Liver (tissue), 9 donors: Measurements from ENCODE around the gene NLK. TPM values are rescaled to one million over a fixed set of nuclear protein-coding genes. Genes with fewer than 3 reads are reported as not detected.
A peak's percentile ranks its signal among the peaks of the same experiment; 100 is the strongest.

Source experiments
- DNase-seq: peaks from one replicate; pipeline ENCODE4 v3.0.0-alpha.2; 2017; ENCODE audit warnings: low spot score
- H3K27ac ChIP-seq, 2 donors: one replicate each; pipeline ENCODE4 v1.7.0; 2013; ENCODE audit warnings: inconsistent platforms in 2 of 2, low read length in 2 of 2, control low read depth in 1 of 2, low read depth in 1 of 2, mild to moderate bottlenecking in 1 of 2
- H3K27me3 ChIP-seq, 4 donors: one replicate each; pipeline versions ENCODE4 v1.6.1 to v1.7.0; 2013; ENCODE audit warnings: low read length in 3 of 4, inconsistent platforms in 1 of 4, mild to moderate bottlenecking in 1 of 4, moderate library complexity in 1 of 4; ENCODE audit not compliant: control insufficient read depth in 4 of 4, insufficient read depth in 4 of 4
- H3K36me3 ChIP-seq, 4 donors: one replicate each; pipeline versions ENCODE4 v1.6.1 to v1.7.0; 2013; ENCODE audit warnings: low read length in 3 of 4, mild to moderate bottlenecking in 3 of 4, low read depth in 1 of 4, moderate library complexity in 1 of 4; ENCODE audit not compliant: control insufficient read depth in 4 of 4, insufficient read depth in 3 of 4
- H3K4me1 ChIP-seq, 4 donors: one replicate each; pipeline versions ENCODE4 v1.6.1 to v1.7.0; 2013; ENCODE audit warnings: low read length in 3 of 4, mild to moderate bottlenecking in 3 of 4, moderate library complexity in 1 of 4; ENCODE audit not compliant: control insufficient read depth in 4 of 4, insufficient read depth in 4 of 4
- H3K4me3 ChIP-seq, 3 donors: one replicate each; pipeline versions ENCODE4 v1.6.1 to v1.7.0; 2013; ENCODE audit warnings: low read length in 3 of 3, control low read depth in 1 of 3, low read depth in 1 of 3, mild to moderate bottlenecking in 1 of 3
- H3K9ac ChIP-seq, 2 donors: one replicate each; pipeline ENCODE4 v1.7.0; 2013; ENCODE audit warnings: low read length in 2 of 2, mild to moderate bottlenecking in 2 of 2, moderate library complexity in 2 of 2, control low read depth in 1 of 2, low read depth in 1 of 2
- H3K9me3 ChIP-seq, 4 donors: one replicate each; pipeline versions ENCODE4 v1.6.1 to v1.7.0; 2013; ENCODE audit warnings: low read length in 3 of 4; ENCODE audit not compliant: control insufficient read depth in 4 of 4
- EGR1 ChIP-seq, 2 donors: IDR thresholded peaks; 2 replicates each; pipeline ENCODE4 v1.6.1; 2016 to 2018; ENCODE audit warnings: antibody characterized with exemption in 2 of 2, low read depth in 2 of 2
- FOXA1 ChIP-seq: IDR thresholded peaks from 2 replicates; pipeline ENCODE4 v1.6.1; 2016; ENCODE audit warnings: antibody characterized with exemption
- FOXA2 ChIP-seq: IDR thresholded peaks from 2 replicates; pipeline ENCODE4 v1.6.1; 2016; ENCODE audit warnings: antibody characterized with exemption
- GABPA ChIP-seq, 2 donors: IDR thresholded peaks in 1 of 2; conservative IDR thresholded peaks in 1 of 2; 2 replicates each; pipeline ENCODE4 v1.6.1; 2016; ENCODE audit warnings: antibody characterized with exemption in 2 of 2, mild to moderate bottlenecking in 1 of 2, moderate library complexity in 1 of 2
- HNF4A ChIP-seq, 2 donors: conservative IDR thresholded peaks; 2 replicates each; pipeline ENCODE4 v1.6.1; 2016; ENCODE audit warnings: antibody characterized with exemption in 2 of 2, mild to moderate bottlenecking in 2 of 2
- HNF4G ChIP-seq: IDR thresholded peaks from 2 replicates; pipeline ENCODE4 v1.6.1; 2016; ENCODE audit warnings: antibody characterized with exemption
- JUND ChIP-seq, 2 donors: IDR thresholded peaks; 2 replicates each; pipeline ENCODE4 v1.6.1; 2016; ENCODE audit warnings: antibody characterized with exemption in 2 of 2
- NR2F2 ChIP-seq: IDR thresholded peaks from 2 replicates; pipeline ENCODE4 v1.6.1; 2016; ENCODE audit warnings: antibody characterized with exemption
- RAD21 ChIP-seq, 2 donors: IDR thresholded peaks; 2 replicates each; pipeline ENCODE4 v1.6.1; 2016; ENCODE audit warnings: antibody characterized with exemption in 2 of 2, mild to moderate bottlenecking in 2 of 2
- RXRA ChIP-seq, 2 donors: IDR thresholded peaks; 2 replicates each; pipeline ENCODE4 v1.6.1; 2017 to 2018; ENCODE audit warnings: antibody characterized with exemption in 2 of 2, mild to moderate bottlenecking in 1 of 2
- SP1 ChIP-seq: IDR thresholded peaks from 2 replicates; pipeline ENCODE4 v1.6.1; 2018; ENCODE audit warnings: antibody characterized with exemption, mild to moderate bottlenecking
- TAF1 ChIP-seq: conservative IDR thresholded peaks from 2 replicates; pipeline ENCODE4 v1.6.1; 2016; ENCODE audit warnings: antibody characterized with exemption, mild to moderate bottlenecking
- YY1 ChIP-seq: IDR thresholded peaks from 2 replicates; pipeline ENCODE4 v1.6.1; 2016; ENCODE audit warnings: antibody characterized with exemption, mild to moderate bottlenecking
- WGBS: extraction: QIAGEN DNeasy Blood & Tissue Kit; methylation state at CpG from one replicate; pipeline ENCODE4 v1.1.7; 2013; 5-methylcytosine and 5-hydroxymethylcytosine counted together
- polyA plus RNA-seq, 2 donors: library from polyadenylated mRNA; stranded (reverse) in 1 of 2; unstranded in 1 of 2; fragments of 200-250 nt in 1 of 2; fragments of >200 nt in 1 of 2; fragmentation: Nextera tagmentation in 1 of 2; extraction: Ambion mirVana in 1 of 2; gene quantifications; one replicate each; pipeline versions ENCODE4 v1.2.1 to v1.2.3, GENCODE V29; 2013 to 2015
- total RNA-seq, 2 donors: library from RNA; depleted of rRNA; stranded (reverse); fragments of >200 nt; gene quantifications; one replicate each; pipeline ENCODE4 v1.2.3, GENCODE V29; 2014
- TF ChIP-seq, protein P1 (sequence below): IDR thresholded peaks from 2 replicates; pipeline ENCODE4 v1.6.1; 2016; ENCODE audit warnings: antibody characterized with exemption
- TF ChIP-seq, protein P2 (sequence below): IDR thresholded peaks from 2 replicates; pipeline ENCODE4 v1.6.1; 2016; ENCODE audit warnings: antibody characterized with exemption
- TF ChIP-seq, protein P3 (sequence below): IDR thresholded peaks from 2 replicates; pipeline ENCODE4 v1.6.1; 2016; ENCODE audit warnings: antibody characterized with exemption, mild to moderate bottlenecking
- TF ChIP-seq, protein P4 (sequence below): IDR thresholded peaks from 2 replicates; pipeline ENCODE4 v1.6.1; 2016; ENCODE audit warnings: antibody characterized with exemption
- TF ChIP-seq, protein P5 (sequence below): fragments of 150-350 bp; IDR thresholded peaks from 2 replicates; pipeline ENCODE4 v1.5.1; 2017; ENCODE audit warnings: improper control_type of control experiment, low read depth, low read length; ENCODE audit not compliant: missing input control
- donor health status: healthy.
- donor health status: healthy.
- donor health status: healthy.
- donor health status: healthy.
- donor health status: healthy.

NLK gene
- total and polyA plus RNA-seq, 4 donors, result 4.4 to 17.4 (median 9.2) TPM

DNA sequence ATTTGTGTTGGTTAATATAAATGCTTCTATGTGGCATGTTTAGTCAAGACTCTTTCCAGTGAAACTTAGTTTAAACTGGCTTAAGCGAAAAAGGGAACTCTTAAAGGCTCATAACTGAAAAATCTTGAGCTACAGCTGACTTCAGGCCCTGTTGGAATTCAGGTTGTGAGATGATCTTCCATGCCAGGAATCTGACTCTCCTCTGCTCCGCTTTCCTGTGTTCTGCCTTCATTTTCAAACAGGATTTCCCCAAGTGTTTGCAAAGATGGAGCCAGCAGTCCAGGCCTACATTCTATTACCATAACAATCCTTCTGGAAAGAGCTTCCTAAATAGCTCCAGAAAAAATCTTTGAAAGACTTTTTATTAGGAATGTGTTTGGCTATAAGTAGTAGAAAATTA is 134.9 kb downstream of the NLK start (continued):
- TF ChIP-seq, protein P1, sequence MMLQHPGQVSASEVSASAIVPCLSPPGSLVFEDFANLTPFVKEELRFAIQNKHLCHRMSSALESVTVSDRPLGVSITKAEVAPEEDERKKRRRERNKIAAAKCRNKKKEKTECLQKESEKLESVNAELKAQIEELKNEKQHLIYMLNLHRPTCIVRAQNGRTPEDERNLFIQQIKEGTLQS, result no peak
- TF ChIP-seq FOXA1 (no peak), RAD21 (IDR thresholded peaks at IDR 0.05) (no peak), YY1 (no peak), GABPA (IDR thresholded peaks at IDR 0.05 in 1 of 2, conservative IDR thresholded peaks at IDR 0.05 in 1 of 2) (no peak), TAF1 (no peak)

DNA sequence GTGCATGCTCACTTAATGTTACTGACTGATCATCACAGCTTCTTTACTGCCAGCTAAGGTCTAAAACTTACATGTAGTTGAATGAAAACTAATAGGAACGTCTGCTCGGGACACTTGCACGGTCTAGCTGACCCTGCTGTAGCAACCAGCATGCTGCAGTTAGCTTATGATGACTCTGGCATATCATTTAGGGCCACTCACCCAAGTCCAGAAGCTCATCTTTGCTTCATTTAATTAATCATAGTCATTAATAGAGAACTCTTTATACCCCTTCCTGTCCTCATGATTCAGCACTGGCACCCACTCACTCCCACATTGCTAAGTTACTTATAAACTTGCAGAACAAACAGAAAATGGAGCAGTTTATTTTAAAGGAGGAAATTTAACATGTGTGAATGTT is 136.3 kb downstream of the NLK start:
- 37% methylated on average over 3 of the region's 3 CpGs for WGBS
- Histone ChIP-seq H3K27ac (peak overlapping the region; percentile 47 to 60), H3K9me3 (no peaks in the 10 kb centered on the region), H3K36me3 (no peaks in the 10 kb centered on the region), H3K9ac (peak overlapping the region in 1 of 2 donors; percentile 66), H3K4me1 (peaks cover 0 to 9% (median 6%) of the 10 kb centered on the region in 4 donors), H3K4me3 (no peak overlapping the region), H3K27me3 (no peaks in the 10 kb centered on the region)
- TF ChIP-seq TAF1 (no peak), YY1 (peak; percentile 63)
- DNase-seq, result no peak

DNA sequence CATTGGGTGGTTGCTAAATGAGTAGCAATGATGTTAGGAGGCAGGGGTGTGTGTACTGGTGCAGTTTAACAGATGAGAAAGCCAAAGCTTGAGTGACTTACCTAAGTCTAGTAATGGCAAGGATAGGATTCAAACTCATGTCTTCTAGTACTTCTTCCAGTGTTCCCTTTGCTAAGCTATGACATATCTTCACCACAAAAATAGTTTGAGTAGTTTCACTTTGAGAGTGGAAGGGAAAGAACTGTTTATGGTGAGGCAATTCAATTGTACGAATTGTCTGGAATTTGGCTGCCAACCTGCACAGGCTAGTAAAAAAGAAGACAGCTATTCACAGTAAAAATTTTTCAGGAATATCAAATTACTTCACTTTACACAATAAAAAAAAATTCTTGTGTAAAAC is 138.0 kb downstream of the NLK start:
- TF ChIP-seq YY1 (no peak), SP1 (no peak)
- no peaks in the 10 kb centered on the region for H3K9me3 ChIP-seq
- H3K4me1 ChIP-seq, result peaks cover 2 to 11% (median 6%) of the 10 kb centered on the region in 4 donors
- no peak overlapping the region for H3K9ac ChIP-seq
- DNase-seq, result no peak
- no peaks in the 10 kb centered on the region for H3K36me3 ChIP-seq
- H3K4me3 ChIP-seq, result no peak overlapping the region
- H3K27ac ChIP-seq, result no peak overlapping the region
- WGBS, result 51% methylated on average over 1 of the region's 1 CpG
- H3K27me3 ChIP-seq, result no peaks in the 10 kb centered on the region

DNA sequence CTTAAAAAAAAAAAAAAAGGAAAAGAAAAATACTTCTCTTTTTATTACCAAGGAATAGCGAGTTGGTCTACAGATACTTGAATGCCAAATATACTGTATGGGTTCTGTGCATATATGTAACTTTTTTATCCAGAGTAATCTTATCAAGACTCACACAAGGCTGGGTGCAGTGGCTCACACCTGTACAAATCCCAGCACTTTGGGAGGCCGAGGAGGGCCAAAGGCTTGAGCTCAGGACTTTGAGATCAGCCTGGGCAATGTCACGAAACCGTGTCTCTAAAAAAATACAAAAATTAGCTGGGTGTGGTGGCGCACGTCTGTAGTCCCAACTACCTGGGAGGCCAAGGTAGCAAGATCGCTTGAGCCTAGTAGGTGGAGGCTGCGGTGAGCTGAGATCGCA is 139.1 kb downstream of the NLK start:
- no peaks in the 10 kb centered on the region for H3K27me3 ChIP-seq
- H3K9me3 ChIP-seq, result no peaks in the 10 kb centered on the region
- H3K9ac ChIP-seq, result no peak overlapping the region
- 99% methylated on average over 9 of the region's 9 CpGs for WGBS
- H3K4me1 ChIP-seq, result peaks cover 2 to 11% (median 6%) of the 10 kb centered on the region in 4 donors
- H3K36me3 ChIP-seq, result peaks cover 0 to 3% (median 0%) of the 10 kb centered on the region in 4 donors
- H3K27ac ChIP-seq, result no peak overlapping the region
- TF ChIP-seq GABPA (IDR thresholded peaks at IDR 0.05 in 1 of 2, conservative IDR thresholded peaks at IDR 0.05 in 1 of 2) (no peak), FOXA2 (no peak), JUND (IDR thresholded peaks at IDR 0.05) (no peak), TAF1 (no peak), SP1 (no peak), RAD21 (IDR thresholded peaks at IDR 0.05) (no peak), EGR1 (IDR thresholded peaks at IDR 0.05; ENCODE audit: low read depth in 2 of 2) (no peak), YY1 (no peak), HNF4A (conservative IDR thresholded peaks at IDR 0.05) (no peak), HNF4G (no peak), NR2F2 (no peak), RXRA (IDR thresholded peaks at IDR 0.05) (no peak), FOXA1 (no peak)
- TF ChIP-seq, protein P2, sequence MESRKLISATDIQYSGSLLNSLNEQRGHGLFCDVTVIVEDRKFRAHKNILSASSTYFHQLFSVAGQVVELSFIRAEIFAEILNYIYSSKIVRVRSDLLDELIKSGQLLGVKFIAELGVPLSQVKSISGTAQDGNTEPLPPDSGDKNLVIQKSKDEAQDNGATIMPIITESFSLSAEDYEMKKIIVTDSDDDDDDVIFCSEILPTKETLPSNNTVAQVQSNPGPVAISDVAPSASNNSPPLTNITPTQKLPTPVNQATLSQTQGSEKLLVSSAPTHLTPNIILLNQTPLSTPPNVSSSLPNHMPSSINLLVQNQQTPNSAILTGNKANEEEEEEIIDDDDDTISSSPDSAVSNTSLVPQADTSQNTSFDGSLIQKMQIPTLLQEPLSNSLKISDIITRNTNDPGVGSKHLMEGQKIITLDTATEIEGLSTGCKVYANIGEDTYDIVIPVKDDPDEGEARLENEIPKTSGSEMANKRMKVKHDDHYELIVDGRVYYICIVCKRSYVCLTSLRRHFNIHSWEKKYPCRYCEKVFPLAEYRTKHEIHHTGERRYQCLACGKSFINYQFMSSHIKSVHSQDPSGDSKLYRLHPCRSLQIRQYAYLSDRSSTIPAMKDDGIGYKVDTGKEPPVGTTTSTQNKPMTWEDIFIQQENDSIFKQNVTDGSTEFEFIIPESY, result no peak
- TF ChIP-seq, protein P3, sequence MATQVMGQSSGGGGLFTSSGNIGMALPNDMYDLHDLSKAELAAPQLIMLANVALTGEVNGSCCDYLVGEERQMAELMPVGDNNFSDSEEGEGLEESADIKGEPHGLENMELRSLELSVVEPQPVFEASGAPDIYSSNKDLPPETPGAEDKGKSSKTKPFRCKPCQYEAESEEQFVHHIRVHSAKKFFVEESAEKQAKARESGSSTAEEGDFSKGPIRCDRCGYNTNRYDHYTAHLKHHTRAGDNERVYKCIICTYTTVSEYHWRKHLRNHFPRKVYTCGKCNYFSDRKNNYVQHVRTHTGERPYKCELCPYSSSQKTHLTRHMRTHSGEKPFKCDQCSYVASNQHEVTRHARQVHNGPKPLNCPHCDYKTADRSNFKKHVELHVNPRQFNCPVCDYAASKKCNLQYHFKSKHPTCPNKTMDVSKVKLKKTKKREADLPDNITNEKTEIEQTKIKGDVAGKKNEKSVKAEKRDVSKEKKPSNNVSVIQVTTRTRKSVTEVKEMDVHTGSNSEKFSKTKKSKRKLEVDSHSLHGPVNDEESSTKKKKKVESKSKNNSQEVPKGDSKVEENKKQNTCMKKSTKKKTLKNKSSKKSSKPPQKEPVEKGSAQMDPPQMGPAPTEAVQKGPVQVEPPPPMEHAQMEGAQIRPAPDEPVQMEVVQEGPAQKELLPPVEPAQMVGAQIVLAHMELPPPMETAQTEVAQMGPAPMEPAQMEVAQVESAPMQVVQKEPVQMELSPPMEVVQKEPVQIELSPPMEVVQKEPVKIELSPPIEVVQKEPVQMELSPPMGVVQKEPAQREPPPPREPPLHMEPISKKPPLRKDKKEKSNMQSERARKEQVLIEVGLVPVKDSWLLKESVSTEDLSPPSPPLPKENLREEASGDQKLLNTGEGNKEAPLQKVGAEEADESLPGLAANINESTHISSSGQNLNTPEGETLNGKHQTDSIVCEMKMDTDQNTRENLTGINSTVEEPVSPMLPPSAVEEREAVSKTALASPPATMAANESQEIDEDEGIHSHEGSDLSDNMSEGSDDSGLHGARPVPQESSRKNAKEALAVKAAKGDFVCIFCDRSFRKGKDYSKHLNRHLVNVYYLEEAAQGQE, result no peak
- TF ChIP-seq, protein P1, result no peak
- TF ChIP-seq, protein P4, sequence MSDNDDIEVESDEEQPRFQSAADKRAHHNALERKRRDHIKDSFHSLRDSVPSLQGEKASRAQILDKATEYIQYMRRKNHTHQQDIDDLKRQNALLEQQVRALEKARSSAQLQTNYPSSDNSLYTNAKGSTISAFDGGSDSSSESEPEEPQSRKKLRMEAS, result no peak
- TF ChIP-seq, protein P5, sequence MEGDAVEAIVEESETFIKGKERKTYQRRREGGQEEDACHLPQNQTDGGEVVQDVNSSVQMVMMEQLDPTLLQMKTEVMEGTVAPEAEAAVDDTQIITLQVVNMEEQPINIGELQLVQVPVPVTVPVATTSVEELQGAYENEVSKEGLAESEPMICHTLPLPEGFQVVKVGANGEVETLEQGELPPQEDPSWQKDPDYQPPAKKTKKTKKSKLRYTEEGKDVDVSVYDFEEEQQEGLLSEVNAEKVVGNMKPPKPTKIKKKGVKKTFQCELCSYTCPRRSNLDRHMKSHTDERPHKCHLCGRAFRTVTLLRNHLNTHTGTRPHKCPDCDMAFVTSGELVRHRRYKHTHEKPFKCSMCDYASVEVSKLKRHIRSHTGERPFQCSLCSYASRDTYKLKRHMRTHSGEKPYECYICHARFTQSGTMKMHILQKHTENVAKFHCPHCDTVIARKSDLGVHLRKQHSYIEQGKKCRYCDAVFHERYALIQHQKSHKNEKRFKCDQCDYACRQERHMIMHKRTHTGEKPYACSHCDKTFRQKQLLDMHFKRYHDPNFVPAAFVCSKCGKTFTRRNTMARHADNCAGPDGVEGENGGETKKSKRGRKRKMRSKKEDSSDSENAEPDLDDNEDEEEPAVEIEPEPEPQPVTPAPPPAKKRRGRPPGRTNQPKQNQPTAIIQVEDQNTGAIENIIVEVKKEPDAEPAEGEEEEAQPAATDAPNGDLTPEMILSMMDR, result no peak
- DNase-seq, result no peak
- H3K4me3 ChIP-seq, result no peak overlapping the region
